ENCODE measurements around the gene MOSMO. TPM values are rescaled to one million over a fixed set of nuclear protein-coding genes. Genes with fewer than 3 reads are reported as not detected.

Gene MOSMO
- total and polyA plus RNA-seq, 9 of the 15 experiments (the other 6 are each of a cell fraction or from before 2014, with no cell fraction given): 1.9 to 13.3 (median 7.7) TPM

GRCh38 chr16:22013486-22013885, 5.6 kb downstream of the MOSMO start:
- Histone ChIP-seq H3K9me3 (replicated peaks; ENCODE audit: control insufficient read depth, insufficient read depth, low read depth, low read length) (no peaks in the 10 kb centered on the region), H3K9me1 (ENCODE audit: control insufficient read depth, insufficient read depth, low read length) (no peaks in the 10 kb centered on the region), H3K9ac (ENCODE audit: insufficient read depth in 1 of 2, low read depth in 2 of 2, low read length in 2 of 2) (no peak overlapping the region), H3K4me2 (ENCODE audit: insufficient read depth, low read length) (no peak overlapping the region), H2AFZ (ENCODE audit: low read depth, low read length) (no peak overlapping the region), H3K4me3 (no peak overlapping the region), H4K20me1 (replicated peaks; ENCODE audit: control insufficient read depth, insufficient read depth, low read length) (peaks cover 10% of the 10 kb centered on the region; the same call in 1 of the 2 replicates), H3K4me1 (replicated peaks in 1 of 2; ENCODE audit: control insufficient read depth in 2 of 2, insufficient read depth in 2 of 2, low read length in 2 of 2) (peaks cover 3 to 8% of the 10 kb centered on the region in 2 experiments; a peak in 4 of 5 replicates), H3K36me3 (ENCODE audit: control insufficient read depth, insufficient read depth, low read length) (no peaks in the 10 kb centered on the region), H3K79me2 (ENCODE audit: control insufficient read depth, insufficient read depth, low read length) (peaks cover 35% of the 10 kb centered on the region), H3K27me3 (ENCODE audit: control insufficient read depth in 2 of 2, insufficient read depth in 2 of 2, low read length in 2 of 2) (no peaks in the 10 kb centered on the region), H3K27ac (ENCODE audit: extremely low read depth, low read depth, low read length) (no peak overlapping the region)
- ChIA-PET CTCF (ENCODE audit: low intra/inter-chr PET ratio) (no interaction called here), POLR2A (interaction anchor here (0.9 to 1.5 kb wide), 3 partner anchors 24 to 59 kb away, joined by 3 read pairs; no protein-coding TSS in a partner anchor)
- ATAC-seq (no peak), FAIRE-seq (no peak), DNase-seq (ENCODE audit: extremely low read depth in 1 of 4, low spot score in 3 of 4) (no peak)
- BruUV-seq (replicated peaks): no TSS peak
- WGBS (ENCODE audit: insufficient coverage, low coverage, missing lambda C conversion rate): 51% methylated on average over 4 of the region's 4 CpGs
- in situ Hi-C loops (cut with MboI): no loop called here
- intact Hi-C loops (cut with micrococcal nuclease): no loop called here
- TF ChIP-seq CUX1 (CRISPR knock-in tag; IDR thresholded peaks at IDR 0.05): no peak
- no peak for TF ChIP-seq POU5F1 (IDR thresholded peaks at IDR 0.05; ENCODE audit: borderline replicate concordance, low read depth, low read length, partially characterized antibody)
- no peak for TF ChIP-seq ZBTB11 (CRISPR knock-in tag; IDR thresholded peaks at IDR 0.05)
- TF ChIP-seq KAT8 (IDR thresholded peaks at IDR 0.05; ENCODE audit: low read depth): no peak
- no peak for TF ChIP-seq MTA3 (IDR thresholded peaks at IDR 0.05; ENCODE audit: borderline replicate concordance)
